Activated naive CD4-positive, alpha-beta T cell treated with anti-CD3 and anti-CD28 coated beads, Interleukin-2, amount 50 U/mL, for 24 hours (primary cell): ENCODE measurements around the gene CFAP298.
A peak's percentile ranks its signal among the peaks of the same experiment; 100 is the strongest.

Source experiments
- H3K27ac Mint-ChIP-seq: one replicate; pipeline ENCODE4 v1.8.0; 2021; ENCODE audit warnings: mild to moderate bottlenecking, mixed read lengths
- H3K27me3 Mint-ChIP-seq: one replicate; pipeline ENCODE4 v1.8.0; 2021; ENCODE audit warnings: mixed read lengths
- H3K36me3 Mint-ChIP-seq: one replicate; pipeline ENCODE4 v1.8.0; 2021; ENCODE audit warnings: mixed read lengths
- H3K4me1 Mint-ChIP-seq: one replicate; pipeline ENCODE4 v1.8.0; 2021; ENCODE audit warnings: mixed read lengths
- H3K4me3 Mint-ChIP-seq: one replicate; pipeline ENCODE4 v1.8.0; 2021; ENCODE audit warnings: mild to moderate bottlenecking, mixed read lengths
- H3K9me3 Mint-ChIP-seq: one replicate; pipeline ENCODE4 v1.8.0; 2021; ENCODE audit warnings: mixed read lengths

The CFAP298 gene

DNA sequence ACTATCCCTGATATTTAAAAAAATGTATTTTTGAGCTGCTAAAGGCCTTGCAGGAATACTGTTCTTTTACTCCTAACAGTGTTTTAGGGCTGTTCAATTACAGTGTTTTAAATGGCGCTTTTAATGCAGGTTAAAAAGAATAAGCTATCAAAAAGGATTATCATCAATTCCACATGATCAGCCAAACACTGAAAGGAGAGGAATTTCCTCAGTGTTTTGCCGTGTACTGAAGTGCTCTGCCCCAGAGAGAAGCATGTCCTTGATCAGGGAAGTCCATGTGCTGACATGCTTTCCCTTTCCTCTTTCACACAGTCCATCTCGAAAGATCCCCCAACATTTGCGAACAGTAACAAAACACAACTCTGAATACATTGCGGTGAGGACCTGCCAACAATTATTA, 3.3 kb downstream of the CFAP298 start:
- H3K4me1 Mint-ChIP-seq = peaks cover 22% of the 10 kb centered on the region
- peaks cover 21% of the 10 kb centered on the region for H3K36me3 Mint-ChIP-seq
- H3K27me3 Mint-ChIP-seq = no peaks in the 10 kb centered on the region
- H3K27ac Mint-ChIP-seq = no peak overlapping the region
- H3K9me3 Mint-ChIP-seq = no peaks in the 10 kb centered on the region
- H3K4me3 Mint-ChIP-seq = no peak overlapping the region

DNA sequence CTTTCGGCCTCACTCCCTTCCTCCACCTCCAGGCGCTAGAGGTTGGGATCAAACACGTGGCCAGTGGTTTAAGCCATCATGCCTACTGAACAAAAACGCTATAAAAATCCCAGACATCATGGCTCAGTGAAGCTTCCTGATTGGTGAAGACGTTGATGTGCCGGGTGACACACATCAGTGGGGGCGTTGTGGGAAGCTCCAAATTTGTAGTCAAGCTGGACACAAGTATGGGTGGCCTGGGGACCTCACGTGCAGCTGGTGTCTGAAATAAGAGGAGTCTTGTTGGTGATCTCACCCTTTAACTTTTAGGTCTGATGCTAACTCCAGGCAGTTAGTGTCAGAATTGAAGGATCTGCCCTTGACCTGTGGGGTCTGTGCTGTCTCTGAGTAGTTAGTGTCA, 6.7 kb downstream of the CFAP298 start:
- H3K36me3 Mint-ChIP-seq = peaks cover 30% of the 10 kb centered on the region
- H3K27ac Mint-ChIP-seq = peak overlapping the region; percentile 65
- H3K4me1 Mint-ChIP-seq = peaks cover 19% of the 10 kb centered on the region
- H3K27me3 Mint-ChIP-seq = no peaks in the 10 kb centered on the region
- no peaks in the 10 kb centered on the region for H3K9me3 Mint-ChIP-seq
- H3K4me3 Mint-ChIP-seq = no peak overlapping the region

DNA sequence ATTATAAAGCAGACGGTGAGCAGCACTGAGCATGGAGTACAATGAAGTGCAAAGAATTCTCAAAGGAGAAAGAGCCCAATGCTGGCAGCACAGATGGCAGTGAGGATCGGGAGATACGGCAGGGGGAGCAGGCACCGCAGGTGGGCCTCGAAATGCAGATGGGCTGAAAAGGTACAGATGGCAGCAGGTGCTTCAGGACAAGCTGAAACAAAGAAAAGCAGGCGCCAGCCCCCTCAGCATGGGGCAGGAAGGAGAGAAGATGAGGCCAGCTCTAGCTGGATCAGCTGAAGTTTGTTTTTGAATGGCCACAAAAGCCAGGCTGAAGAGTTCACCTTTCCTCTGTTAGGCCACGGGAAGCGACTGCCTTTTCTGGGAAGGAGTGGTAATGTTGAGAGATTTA, 7.7 kb downstream of the CFAP298 start:
- Mint-ChIP-seq H3K36me3 (peaks cover 28% of the 10 kb centered on the region), H3K27ac (no peak overlapping the region), H3K9me3 (no peaks in the 10 kb centered on the region), H3K4me1 (peaks cover 13% of the 10 kb centered on the region), H3K4me3 (no peak overlapping the region), H3K27me3 (no peaks in the 10 kb centered on the region)

DNA sequence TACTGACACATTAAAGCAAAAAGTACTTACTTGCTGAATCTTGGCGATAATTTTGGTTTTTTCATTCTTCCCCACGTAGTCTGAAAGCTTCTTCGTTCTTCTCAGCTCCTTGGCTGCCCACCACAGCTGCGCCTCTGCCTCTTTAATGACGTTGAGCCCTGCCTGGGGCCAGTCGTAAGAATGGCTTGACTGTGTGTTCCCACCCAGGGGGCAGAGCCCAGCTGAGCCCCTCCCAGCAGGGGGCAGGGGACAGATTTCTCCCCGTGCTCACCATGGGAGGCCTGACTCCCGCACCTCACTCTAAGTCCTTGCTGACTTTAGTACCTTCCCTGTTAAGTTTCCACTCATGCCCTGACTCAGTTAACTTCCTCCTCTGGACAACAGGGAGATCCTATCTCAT, 9.0 kb downstream of the CFAP298 start:
- no peaks in the 10 kb centered on the region for H3K27me3 Mint-ChIP-seq
- peaks cover 28% of the 10 kb centered on the region for H3K36me3 Mint-ChIP-seq

DNA sequence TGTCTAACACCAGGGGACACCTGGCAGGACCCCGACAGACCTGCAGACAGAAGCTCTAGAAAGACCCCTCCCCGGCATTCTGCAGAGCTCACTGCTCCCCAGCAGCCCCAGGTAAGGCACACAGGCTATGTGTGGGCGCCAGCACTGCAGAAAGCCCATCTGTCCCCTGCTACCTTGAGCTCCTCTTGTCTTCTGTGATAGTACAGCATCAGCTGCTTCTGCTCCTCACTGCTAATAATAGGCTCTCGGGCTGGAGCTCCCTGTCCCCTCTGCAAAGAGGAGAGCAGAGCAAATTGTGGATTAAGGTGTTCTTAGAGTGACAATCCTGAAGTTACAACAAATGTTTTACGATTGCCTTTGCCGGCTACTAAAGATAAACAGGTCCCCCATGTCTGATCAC, 10.1 kb downstream of the CFAP298 start:
- Mint-ChIP-seq H3K27me3 (no peaks in the 10 kb centered on the region), H3K27ac (no peak overlapping the region), H3K4me3 (no peak overlapping the region), H3K9me3 (no peaks in the 10 kb centered on the region), H3K4me1 (peaks cover 7% of the 10 kb centered on the region), H3K36me3 (peaks cover 27% of the 10 kb centered on the region)

More for the DNA sequence above, 9.0 kb downstream of the CFAP298 start:
- Mint-ChIP-seq H3K27ac (no peak overlapping the region), H3K9me3 (no peaks in the 10 kb centered on the region), H3K4me3 (no peak overlapping the region), H3K4me1 (peaks cover 7% of the 10 kb centered on the region)

DNA sequence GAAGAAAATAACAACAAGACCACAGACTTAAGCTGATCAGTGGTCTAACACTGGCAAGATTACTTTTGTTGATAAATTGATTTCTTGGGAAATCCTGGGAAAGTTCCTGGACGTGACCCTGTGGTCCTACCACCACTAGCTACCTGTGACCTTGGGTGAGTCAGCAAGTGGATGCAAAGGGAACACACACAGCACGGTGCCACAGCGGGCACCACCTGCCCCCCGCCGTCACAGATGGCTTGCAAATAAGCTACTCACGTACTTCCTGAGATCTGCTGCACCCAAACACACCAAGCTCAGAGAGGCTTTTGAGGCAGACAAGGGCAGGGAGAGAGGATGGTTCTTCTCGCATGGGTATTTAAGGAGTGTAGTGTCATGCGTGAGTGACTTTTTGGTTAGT, 12.7 kb downstream of the CFAP298 start:
- H3K27me3 Mint-ChIP-seq = no peaks in the 10 kb centered on the region
- H3K27ac Mint-ChIP-seq = no peak overlapping the region

DNA sequence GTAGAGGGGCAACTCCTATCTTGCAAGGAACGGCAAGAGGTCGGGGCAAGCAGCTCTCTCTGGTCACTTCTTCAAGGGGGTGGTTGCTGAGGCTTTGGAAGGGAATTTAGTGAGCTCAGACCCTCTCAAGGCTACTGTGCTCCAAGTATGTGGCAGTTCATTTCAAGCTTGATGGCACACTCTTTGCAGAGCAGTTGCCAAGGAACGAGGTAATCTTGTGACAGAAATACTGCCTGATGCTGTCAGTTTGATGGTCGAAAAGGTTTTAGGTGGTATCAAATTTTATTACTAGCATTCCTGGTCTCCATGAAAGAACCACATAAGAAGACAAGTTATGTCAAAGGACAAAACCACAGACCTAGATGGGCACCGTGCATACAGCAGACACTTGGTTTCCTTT, 13.1 kb downstream of the CFAP298 start:
- H3K27ac Mint-ChIP-seq = no peak overlapping the region
- H3K36me3 Mint-ChIP-seq = peaks cover 11% of the 10 kb centered on the region
- H3K4me1 Mint-ChIP-seq = no peaks in the 10 kb centered on the region
- no peaks in the 10 kb centered on the region for H3K9me3 Mint-ChIP-seq
- H3K27me3 Mint-ChIP-seq = no peaks in the 10 kb centered on the region
- no peak overlapping the region for H3K4me3 Mint-ChIP-seq

More for the DNA sequence above, 12.7 kb downstream of the CFAP298 start:
- no peaks in the 10 kb centered on the region for H3K9me3 Mint-ChIP-seq
- peaks cover 15% of the 10 kb centered on the region for H3K36me3 Mint-ChIP-seq
- no peaks in the 10 kb centered on the region for H3K4me1 Mint-ChIP-seq
- no peak overlapping the region for H3K4me3 Mint-ChIP-seq

DNA sequence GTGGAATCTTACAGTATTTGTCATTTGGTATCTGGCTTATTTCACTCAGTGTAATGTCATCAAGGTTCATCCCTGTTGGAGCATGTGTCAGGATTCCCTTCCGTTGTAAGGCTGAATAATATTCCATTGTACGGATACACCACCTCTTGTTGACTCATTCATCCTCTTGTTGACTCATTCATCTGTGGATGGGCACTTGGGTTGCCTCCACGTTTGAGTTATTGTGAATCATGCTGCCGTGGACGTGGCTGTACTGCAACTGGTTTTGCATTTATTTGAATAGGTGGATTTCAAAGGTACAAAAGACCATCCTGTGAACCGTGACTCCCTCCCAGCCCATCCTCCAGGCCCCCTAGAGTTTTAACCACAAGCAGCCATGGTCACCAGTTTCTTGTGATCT, 15.0 kb downstream of the CFAP298 start:
- no peaks in the 10 kb centered on the region for H3K4me1 Mint-ChIP-seq
- H3K27ac Mint-ChIP-seq = no peak overlapping the region
- H3K9me3 Mint-ChIP-seq = no peaks in the 10 kb centered on the region
- no peaks in the 10 kb centered on the region for H3K27me3 Mint-ChIP-seq
- H3K36me3 Mint-ChIP-seq = peaks cover 2% of the 10 kb centered on the region
- H3K4me3 Mint-ChIP-seq = no peak overlapping the region

DNA sequence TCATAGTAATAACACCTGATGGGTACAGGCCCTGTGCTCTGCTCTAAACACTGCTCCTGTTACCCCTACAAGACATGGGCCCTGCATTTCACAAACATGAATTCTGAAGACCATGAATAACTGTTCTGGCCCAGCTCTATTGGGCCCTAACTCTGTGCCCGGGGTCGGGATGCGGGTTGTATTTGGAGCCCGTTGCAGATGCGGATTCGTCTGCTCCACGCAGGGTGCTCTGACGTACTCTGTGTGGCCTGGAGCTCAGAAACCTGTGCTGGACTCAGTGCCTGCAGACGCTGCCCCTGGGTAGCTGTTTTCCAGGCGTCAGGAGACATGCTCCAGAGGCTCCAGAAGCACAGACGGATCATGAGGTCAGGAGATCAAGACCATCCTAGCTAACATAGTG, 16.7 kb downstream of the CFAP298 start:
- Mint-ChIP-seq H3K36me3 (no peaks in the 10 kb centered on the region), H3K4me1 (no peaks in the 10 kb centered on the region), H3K4me3 (no peak overlapping the region), H3K27me3 (no peaks in the 10 kb centered on the region), H3K9me3 (no peaks in the 10 kb centered on the region), H3K27ac (no peak overlapping the region)

DNA sequence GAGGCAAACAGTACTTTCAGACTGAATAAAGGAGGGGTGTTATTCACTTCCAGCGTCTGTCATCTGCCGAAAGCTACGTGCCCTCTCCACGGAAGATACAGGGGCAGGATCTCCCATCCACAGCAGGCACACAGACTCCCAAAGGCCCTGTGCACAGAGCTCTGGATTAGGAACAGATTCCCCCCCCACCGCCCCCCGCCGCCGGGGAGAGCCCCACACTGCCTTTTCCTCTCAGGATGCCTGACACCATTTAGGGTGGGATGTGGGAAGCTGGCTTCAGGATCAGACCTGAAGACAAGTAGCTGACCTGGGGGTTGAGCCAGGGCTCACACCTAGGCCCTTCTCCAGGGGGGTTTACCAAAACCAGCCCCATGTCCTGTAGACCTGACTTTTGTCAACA, 18.5 kb downstream of the CFAP298 start:
- no peaks in the 10 kb centered on the region for H3K27me3 Mint-ChIP-seq
- H3K9me3 Mint-ChIP-seq = no peaks in the 10 kb centered on the region
- H3K27ac Mint-ChIP-seq = no peak overlapping the region
- no peaks in the 10 kb centered on the region for H3K36me3 Mint-ChIP-seq
- no peaks in the 10 kb centered on the region for H3K4me1 Mint-ChIP-seq
- H3K4me3 Mint-ChIP-seq = no peak overlapping the region

DNA sequence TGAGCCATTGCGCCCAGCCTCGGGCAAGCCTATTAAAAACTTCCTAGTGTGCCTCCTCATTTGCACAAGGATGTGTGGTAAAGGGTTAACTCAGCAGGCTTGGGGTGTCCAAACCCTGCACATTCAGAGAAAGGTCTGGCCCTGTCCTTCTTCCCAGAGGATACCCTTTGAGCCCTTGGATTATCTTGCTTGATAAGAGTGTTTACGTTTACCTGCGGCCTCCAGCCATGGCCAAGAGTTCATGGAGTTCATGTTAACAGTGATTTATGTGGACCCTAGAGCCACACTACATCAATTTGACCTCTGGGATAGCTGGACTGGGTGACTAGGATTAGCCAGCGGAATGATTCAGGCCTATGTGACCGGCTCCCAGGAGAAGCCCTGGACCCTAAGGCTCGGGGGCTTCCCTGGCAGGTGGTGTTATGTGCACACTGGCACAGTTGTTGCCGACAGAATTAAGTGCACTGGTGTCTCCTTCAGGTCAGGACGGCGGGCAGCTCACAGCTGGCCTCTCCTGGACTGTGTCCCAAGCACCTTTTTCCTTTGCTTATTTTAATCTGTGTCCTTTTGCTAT, 19.2 kb downstream of the CFAP298 start:
- H3K4me1 Mint-ChIP-seq = no peaks in the 10 kb centered on the region
- H3K27ac Mint-ChIP-seq = no peak overlapping the region

DNA sequence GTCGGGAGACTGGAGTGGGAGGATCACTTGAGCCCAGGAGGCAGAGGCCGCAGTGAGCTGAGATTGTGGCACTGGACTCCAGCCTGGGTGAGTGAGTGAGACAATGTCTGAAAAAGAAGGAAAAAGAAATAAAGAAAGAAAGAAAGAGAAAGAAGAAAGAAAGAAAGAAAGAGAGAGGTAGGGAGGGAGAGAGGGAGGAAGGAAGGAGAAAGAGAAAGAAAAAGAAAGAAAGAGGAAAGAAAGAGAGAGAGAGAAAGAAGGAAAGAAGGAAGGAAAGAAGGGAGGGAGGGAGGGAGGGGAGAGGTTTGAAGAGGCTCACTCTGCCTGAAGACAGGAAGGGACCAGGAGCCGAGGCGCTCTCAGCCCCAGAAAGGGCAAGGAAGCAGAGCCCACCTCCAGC, 22.0 kb downstream of the CFAP298 start:
- H3K9me3 Mint-ChIP-seq = no peaks in the 10 kb centered on the region
- no peak overlapping the region for H3K27ac Mint-ChIP-seq
- no peak overlapping the region for H3K4me3 Mint-ChIP-seq
- no peaks in the 10 kb centered on the region for H3K27me3 Mint-ChIP-seq
- H3K36me3 Mint-ChIP-seq = no peaks in the 10 kb centered on the region
- H3K4me1 Mint-ChIP-seq = no peaks in the 10 kb centered on the region

More for the DNA sequence above, 19.2 kb downstream of the CFAP298 start:
- Mint-ChIP-seq H3K4me3 (no peak overlapping the region), H3K9me3 (no peaks in the 10 kb centered on the region), H3K36me3 (no peaks in the 10 kb centered on the region), H3K27me3 (no peaks in the 10 kb centered on the region)

DNA sequence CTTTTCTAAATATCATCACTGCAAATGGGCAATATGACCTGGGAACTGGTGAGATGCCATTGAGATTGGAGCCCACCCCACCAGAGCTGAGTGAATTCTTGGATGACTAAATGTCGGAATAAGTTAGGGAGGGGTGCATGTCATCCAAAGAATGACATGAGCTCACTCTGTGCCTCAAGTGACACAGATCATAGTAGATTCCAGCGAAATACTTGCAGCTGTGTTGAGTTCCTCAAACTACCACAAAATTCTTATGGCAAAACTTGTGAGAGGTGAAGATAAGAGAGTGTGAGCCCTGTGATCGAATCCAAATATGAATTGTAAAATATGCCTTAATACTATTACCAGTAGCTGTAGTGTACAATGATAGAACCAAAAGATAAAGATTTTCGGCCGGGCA, 24.5 kb downstream of the CFAP298 start:
- H3K9me3 Mint-ChIP-seq = no peaks in the 10 kb centered on the region
- H3K36me3 Mint-ChIP-seq = no peaks in the 10 kb centered on the region
- no peak overlapping the region for H3K27ac Mint-ChIP-seq
- H3K4me3 Mint-ChIP-seq = no peak overlapping the region
- H3K4me1 Mint-ChIP-seq = no peaks in the 10 kb centered on the region
- H3K27me3 Mint-ChIP-seq = no peaks in the 10 kb centered on the region

DNA sequence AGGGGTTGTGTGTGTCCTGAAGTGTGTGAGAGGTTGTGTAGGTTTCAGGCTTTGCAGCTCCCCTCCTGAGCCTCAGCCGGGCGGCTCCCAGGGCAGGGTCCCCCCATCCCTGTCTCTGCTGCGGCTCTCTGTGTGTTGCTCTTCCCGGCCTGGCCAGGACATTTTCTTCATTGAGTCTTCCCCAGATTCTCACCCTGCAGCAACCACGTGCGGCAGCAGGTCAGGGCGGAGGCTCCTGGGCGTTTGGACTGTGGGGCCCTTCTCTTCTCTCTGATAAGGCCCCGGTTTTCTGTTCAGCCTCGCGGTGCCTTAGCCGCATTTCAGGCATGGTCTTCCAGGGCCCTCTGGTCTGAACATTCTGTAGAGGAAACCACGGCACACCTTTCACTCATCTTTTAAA, 25.1 kb downstream of the CFAP298 start:
- Mint-ChIP-seq H3K27ac (no peak overlapping the region), H3K27me3 (no peaks in the 10 kb centered on the region), H3K9me3 (no peaks in the 10 kb centered on the region), H3K4me1 (no peaks in the 10 kb centered on the region), H3K4me3 (no peak overlapping the region), H3K36me3 (no peaks in the 10 kb centered on the region)

DNA sequence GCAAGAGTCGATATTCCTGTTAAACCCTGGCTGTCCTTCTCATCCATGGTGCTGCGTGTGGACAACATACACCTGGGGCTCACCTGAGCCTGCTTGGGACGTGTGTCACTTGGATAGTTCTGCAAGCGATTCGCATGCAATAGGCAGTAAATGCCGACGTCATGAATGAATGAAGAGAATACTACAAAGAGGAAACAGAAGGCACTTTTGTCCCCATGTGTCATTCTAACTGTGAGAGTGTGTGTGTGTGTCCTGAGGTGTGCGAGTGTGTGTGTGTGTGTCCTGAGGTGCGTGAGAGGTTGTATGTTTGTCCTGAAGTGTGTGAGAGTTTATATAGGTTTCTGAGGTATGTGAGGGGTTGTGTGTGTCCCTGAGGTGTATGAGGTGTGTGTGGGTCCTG, 26.2 kb downstream of the CFAP298 start:
- no peaks in the 10 kb centered on the region for H3K4me1 Mint-ChIP-seq
- H3K36me3 Mint-ChIP-seq = no peaks in the 10 kb centered on the region
- H3K4me3 Mint-ChIP-seq = no peak overlapping the region
- H3K27me3 Mint-ChIP-seq = no peaks in the 10 kb centered on the region
- no peaks in the 10 kb centered on the region for H3K9me3 Mint-ChIP-seq
- no peak overlapping the region for H3K27ac Mint-ChIP-seq

DNA sequence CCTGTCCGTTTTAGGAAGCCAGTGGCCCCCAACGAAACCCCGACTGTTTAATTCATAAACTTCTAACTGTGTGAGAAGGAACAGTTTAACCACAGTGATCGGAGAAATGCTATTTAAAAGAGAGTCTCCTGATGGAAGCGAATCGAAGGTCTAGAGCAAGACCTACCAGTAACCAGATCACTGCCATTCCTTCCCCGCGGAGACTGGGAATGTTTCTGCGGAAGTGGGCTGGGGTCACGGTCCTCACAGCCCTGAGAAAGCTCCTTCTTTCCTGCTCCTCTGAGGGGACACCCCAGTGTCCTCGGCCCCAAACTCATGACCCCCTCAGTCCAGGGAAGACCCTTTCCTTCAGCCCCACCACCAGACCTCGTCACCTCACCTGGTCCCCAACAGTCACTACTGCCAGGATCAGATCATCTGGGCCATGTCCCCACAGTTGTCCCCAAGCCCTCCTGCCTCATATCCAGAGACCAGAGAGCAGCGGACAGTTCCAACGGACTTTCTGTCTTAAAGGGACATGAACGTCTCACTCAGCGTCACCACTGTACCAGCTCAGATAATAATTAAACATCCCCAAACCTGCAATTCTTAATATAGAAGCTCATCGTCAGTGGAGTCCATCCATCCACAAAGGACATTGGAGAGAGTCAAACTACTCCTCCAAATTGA, 27.0 kb downstream of the CFAP298 start, which contains the start of gene TCP10L:
TSS of gene TCP10L (minus strand) at position 482 of the 669 bp plus-strand sequence. CDS start 1,219 bp downstream, outside the sequence.
- no peaks in the 10 kb centered on the region for H3K27me3 Mint-ChIP-seq
- no peaks in the 10 kb centered on the region for H3K36me3 Mint-ChIP-seq
- H3K4me1 Mint-ChIP-seq = no peaks in the 10 kb centered on the region
- H3K9me3 Mint-ChIP-seq = no peaks in the 10 kb centered on the region
- no peak within 1 kb of the TSS for H3K4me3 Mint-ChIP-seq
- no peak within 1 kb of the TSS for H3K27ac Mint-ChIP-seq

DNA sequence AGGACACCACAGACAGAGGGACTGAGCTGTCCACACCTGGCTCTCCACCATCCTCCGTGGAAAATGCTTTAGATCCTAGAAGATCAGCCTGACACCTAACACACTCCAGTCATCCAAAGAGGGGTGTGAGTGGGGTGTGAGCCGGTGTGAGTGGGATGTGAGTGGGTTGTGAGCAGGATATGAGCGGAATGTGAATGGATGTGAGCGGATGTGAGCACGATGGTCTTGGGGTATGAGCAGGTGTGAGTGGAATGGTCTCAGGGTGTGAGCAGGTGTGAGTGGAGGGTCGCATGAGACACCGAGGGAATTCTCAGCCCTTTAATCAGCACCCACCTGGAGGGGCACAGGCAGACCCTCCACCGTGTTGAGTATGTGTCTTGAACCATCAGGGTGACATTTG, 27.7 kb downstream of the CFAP298 start:
- no peaks in the 10 kb centered on the region for H3K9me3 Mint-ChIP-seq
- no peaks in the 10 kb centered on the region for H3K36me3 Mint-ChIP-seq
- H3K27ac Mint-ChIP-seq = no peak overlapping the region
- no peaks in the 10 kb centered on the region for H3K27me3 Mint-ChIP-seq
- H3K4me3 Mint-ChIP-seq = no peak overlapping the region
- no peaks in the 10 kb centered on the region for H3K4me1 Mint-ChIP-seq
